HG03565 (cell line): ENCODE data around the gene ANKS1B.

ENCODE experiments used
- ATAC-seq: cut with Tn5 transposase; IDR thresholded peaks from one replicate; pipeline ENCODE4 v1.9.1; 2021; ENCODE audit warnings: mild to moderate bottlenecking, moderate library complexity; ENCODE audit not compliant: unreplicated experiment

Gene ANKS1B

GRCh38 chr12:98911396-98911795 lies 1073.3 kb downstream of the ANKS1B start:
- ATAC-seq, result no peak

GRCh38 chr12:98909746-98910145 lies 1075.0 kb downstream of the ANKS1B start:
- no peak for ATAC-seq

- no peak for ATAC-seq
Observed at GRCh38 chr12:98908866-98909265, 1075.9 kb downstream of the ANKS1B start.

GRCh38 chr12:98903875-98904274 lies 1080.9 kb downstream of the ANKS1B start:
- no peak for ATAC-seq

GRCh38 chr12:98901189-98901588 lies 1083.5 kb downstream of the ANKS1B start:
- no peak for ATAC-seq

GRCh38 chr12:98896938-98897337 lies 1087.8 kb downstream of the ANKS1B start:
- ATAC-seq, result no peak

- ATAC-seq, result no peak
Observed at GRCh38 chr12:98895086-98895651, 1089.6 kb downstream of the ANKS1B start.

GRCh38 chr12:98894412-98895085 lies 1090.2 kb downstream of the ANKS1B start:
- ATAC-seq, result no peak

GRCh38 chr12:98893675-98894411 lies 1090.9 kb downstream of the ANKS1B start:
- no peak for ATAC-seq

- ATAC-seq, result no peak
Observed at GRCh38 chr12:98893126-98893674, 1091.5 kb downstream of the ANKS1B start.

- ATAC-seq, result no peak
Observed at GRCh38 chr12:98885778-98886177, 1099.0 kb downstream of the ANKS1B start.

- no peak for ATAC-seq
Observed at GRCh38 chr12:98883231-98883630, 1101.5 kb downstream of the ANKS1B start.

- no peak for ATAC-seq
Observed at GRCh38 chr12:98882526-98882925, 1102.2 kb downstream of the ANKS1B start.

- no peak for ATAC-seq
Observed at GRCh38 chr12:98873776-98874175, 1111.0 kb downstream of the ANKS1B start.

- ATAC-seq, result no peak
Observed at GRCh38 chr12:98870504-98870903, 1114.2 kb downstream of the ANKS1B start.

- no peak for ATAC-seq
Observed at GRCh38 chr12:98869886-98870503, 1114.7 kb downstream of the ANKS1B start.

GRCh38 chr12:98868538-98868937 lies 1116.2 kb downstream of the ANKS1B start:
- no peak for ATAC-seq

GRCh38 chr12:98868076-98868475 lies 1116.7 kb downstream of the ANKS1B start:
- no peak for ATAC-seq

GRCh38 chr12:98864363-98864762 lies 1120.4 kb downstream of the ANKS1B start:
- ATAC-seq, result no peak

- no peak for ATAC-seq
Observed at GRCh38 chr12:98863167-98863566, 1121.6 kb downstream of the ANKS1B start.

- no peak for ATAC-seq
Observed at GRCh38 chr12:98861251-98861650, 1123.5 kb downstream of the ANKS1B start.
